Heart left ventricle (tissue), 16 donors: ENCODE data around the gene HLA-DPB1. TPM values are rescaled to one million over a fixed set of nuclear protein-coding genes. Genes with fewer than 3 reads are reported as not detected.

Source experiments
- ATAC-seq, 4 donors: fragments of 200-7000 bp; cut with Tn5 transposase; one replicate each; pipeline ENCODE4 v1.9.1; 2020 to 2022; ENCODE audit warnings: moderate library complexity in 4 of 4, mild to moderate bottlenecking in 3 of 4, moderate number of reproducible peaks in 1 of 4
- DNase-seq, 5 donors: peaks; one replicate each; pipeline ENCODE4 v3.0.0-alpha.2; 2020
- H3K27ac ChIP-seq, 12 donors: fragments of 200-600 bp; sonication (generic) in 4 of 12; one replicate each; pipeline versions ENCODE4 v1.5.0 to v1.8.0; 2016 to 2022; ENCODE audit warnings: mild to moderate bottlenecking in 2 of 12
- H3K27me3 ChIP-seq, 9 donors: fragments of 200-600 bp; sonication (generic) in 2 of 9; one replicate each; pipeline versions ENCODE4 v1.5.1 to v1.8.0; 2016 to 2022; ENCODE audit warnings: mild to moderate bottlenecking in 3 of 9
- H3K36me3 ChIP-seq, 9 donors: fragments of 200-600 bp; sonication (generic) in 2 of 9; one replicate each; pipeline versions ENCODE4 v1.5.0 to v1.8.0; 2018 to 2022; ENCODE audit warnings: mild to moderate bottlenecking in 2 of 9
- H3K4me1 ChIP-seq, 12 donors: fragments of 200-600 bp; sonication (generic) in 4 of 12; one replicate each; pipeline versions ENCODE4 v1.5.0 to v1.8.0; 2016 to 2022; ENCODE audit warnings: mild to moderate bottlenecking in 3 of 12
- H3K4me3 ChIP-seq, 12 donors: fragments of 200-600 bp; sonication (generic) in 4 of 12; one replicate each; pipeline versions ENCODE4 v1.5.0 to v1.8.0; 2017 to 2022; ENCODE audit warnings: mild to moderate bottlenecking in 9 of 12, moderate library complexity in 4 of 12
- H3K9me3 ChIP-seq, 12 donors: fragments of 200-600 bp; sonication (generic) in 4 of 12; one replicate each; pipeline versions ENCODE4 v1.5.0 to v1.8.0; 2016 to 2022; ENCODE audit warnings: mild to moderate bottlenecking in 1 of 12
- POLR2A ChIP-seq, 2 donors: fragments of 450-650 bp; IDR thresholded peaks; one replicate each; pipeline ENCODE4 v1.6.1; 2017; ENCODE audit warnings: antibody characterized with exemption in 2 of 2, mild to moderate bottlenecking in 2 of 2, moderate library complexity in 2 of 2
- WGBS, 4 donors: extraction: QIAGEN DNeasy Blood & Tissue Kit in 2 of 4; methylation state at CpG; one replicate each; pipeline versions ENCODE4 v1.1.5 to v1.1.7; 2013 to 2018; 5-methylcytosine and 5-hydroxymethylcytosine counted together
- intact Hi-C, 10 donors: fragments of 100-400 bp; cut with DNase I; formaldehyde crosslinking; loops; one replicate each; pipeline versions ENCODE4 v1.11.1 to v1.14.2; 2022
- polyA plus RNA-seq, 2 donors: library from polyadenylated mRNA; stranded (reverse); fragments of 200-250 nt; gene quantifications; one replicate each; pipeline ENCODE4 v1.2.3, GENCODE V29; 2013
- total RNA-seq, 9 donors: library from RNA; depleted of rRNA in 2 of 9; stranded (reverse); fragments of >200 nt in 2 of 9; fragmentation: NEBNext Ultra II Directional in 3 of 9; extraction: Animal tissue kit (Norgen Biotek cat#: 25700) in 3 of 9; gene quantifications; one replicate each; pipeline versions ENCODE4 v1.1.0 to v1.2.4, GENCODE V29; 2016 to 2023
- TF ChIP-seq, protein P1 (sequence below), 12 donors: fragments of 200-600 bp; sonication (generic) in 4 of 12; IDR thresholded peaks; one replicate each; pipeline versions ENCODE4 v1.5.0 to v1.8.0; 2018 to 2022; ENCODE audit warnings: antibody characterized with exemption in 12 of 12, mild to moderate bottlenecking in 5 of 12
- donor health status: ischemic (EF 13 %, LVEDD 7.1; RV severe dilation, severe dysfunction).
- donor health status: healthy with polysubstance abuse.
- donor health status: DM: no; HTN: yes; CAD: no.
- donor health status: DM: no; HTN: no; CAD: no.
- donor health status: ischemic (EF 25% LVEDD 6.9; RV normal size, moderate dysfunction).
- donor health status: ischemic (EF 25% LVEDD 5.7; RV mildly dilated, moderate dysfunction).
- donor health status: healthy.
- donor health status: DM: yes; HTN: yes; CAD: no.
- donor health status: ischemic (EF 35%, LVEDD 5.7; RV mildly dilated, moderate dysfunction).
- donor health status: nonischemic (EF 11% LVEDD 7.7; RV severe dilation, severe dysfunction).
- donor health status: DM: yes; HTN: yes; CAD: no.
- donor health status: PGD.
- donor health status: ischemic (EF 29% LVEDD 5.4; RV normal size, mild dysfunction).
- donor health status: nonischemic (EF 23%, LVEDD 6.1; RV moderate dilation, normal function).

HLA-DPB1 gene
- total and polyA plus RNA-seq, 11 donors = 16.6 to 346 (median 30.6) TPM

- H3K27ac ChIP-seq = peak overlapping the region in 1 of 12 donors; percentile 94
- H3K4me1 ChIP-seq = peaks cover 0 to 42% (median 0%) of the 10 kb centered on the region in 12 donors
- TF ChIP-seq, protein P1, sequence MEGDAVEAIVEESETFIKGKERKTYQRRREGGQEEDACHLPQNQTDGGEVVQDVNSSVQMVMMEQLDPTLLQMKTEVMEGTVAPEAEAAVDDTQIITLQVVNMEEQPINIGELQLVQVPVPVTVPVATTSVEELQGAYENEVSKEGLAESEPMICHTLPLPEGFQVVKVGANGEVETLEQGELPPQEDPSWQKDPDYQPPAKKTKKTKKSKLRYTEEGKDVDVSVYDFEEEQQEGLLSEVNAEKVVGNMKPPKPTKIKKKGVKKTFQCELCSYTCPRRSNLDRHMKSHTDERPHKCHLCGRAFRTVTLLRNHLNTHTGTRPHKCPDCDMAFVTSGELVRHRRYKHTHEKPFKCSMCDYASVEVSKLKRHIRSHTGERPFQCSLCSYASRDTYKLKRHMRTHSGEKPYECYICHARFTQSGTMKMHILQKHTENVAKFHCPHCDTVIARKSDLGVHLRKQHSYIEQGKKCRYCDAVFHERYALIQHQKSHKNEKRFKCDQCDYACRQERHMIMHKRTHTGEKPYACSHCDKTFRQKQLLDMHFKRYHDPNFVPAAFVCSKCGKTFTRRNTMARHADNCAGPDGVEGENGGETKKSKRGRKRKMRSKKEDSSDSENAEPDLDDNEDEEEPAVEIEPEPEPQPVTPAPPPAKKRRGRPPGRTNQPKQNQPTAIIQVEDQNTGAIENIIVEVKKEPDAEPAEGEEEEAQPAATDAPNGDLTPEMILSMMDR (IDR thresholded peaks at IDR 0.05) = no peak
- TF ChIP-seq POLR2A (IDR thresholded peaks at IDR 0.05) = no peak
- peak overlapping the region in 8 of 12 donors; percentile 11 to 70 (median 58) for H3K4me3 ChIP-seq
- DNase-seq (no peak), ATAC-seq (no peak)
- H3K9me3 ChIP-seq = no peaks in the 10 kb centered on the region
- H3K36me3 ChIP-seq = peaks cover 0 to 51% (median 12%) of the 10 kb centered on the region in 9 donors
- WGBS, 4 donors = 61 to 73% (median 65%) methylated on average over 6 of the region's 6 CpGs
- intact Hi-C loops = loop anchor here in 1 of 10 donors (5.0 kb wide), 2 partner anchors 39 to 54 kb away; no protein-coding TSS in a partner anchor
- H3K27me3 ChIP-seq = no peaks in the 10 kb centered on the region
These were observed 4.2 kb upstream of the HLA-DPB1 start for GRCh38 chr6:33071569-33071968.

GRCh38 chr6:33072508-33073100 is 3.2 kb upstream of the HLA-DPB1 start:
- Histone ChIP-seq H3K27ac (peak overlapping the region in 8 of 12 donors; percentile 47 to 94 (median 82)), H3K4me3 (peak overlapping the region in 10 of 12 donors; percentile 19 to 70 (median 54)), H3K27me3 (no peaks in the 10 kb centered on the region), H3K9me3 (no peaks in the 10 kb centered on the region), H3K4me1 (peaks cover 0 to 46% (median 0%) of the 10 kb centered on the region in 12 donors), H3K36me3 (peaks cover 0 to 41% (median 12%) of the 10 kb centered on the region in 9 donors)
- ATAC-seq (no peak), DNase-seq (no peak)
- TF ChIP-seq POLR2A (IDR thresholded peaks at IDR 0.05) = no peak
- TF ChIP-seq, protein P1 (IDR thresholded peaks at IDR 0.05) = no peak
- intact Hi-C loops = loop anchor here in 1 of 10 donors (5.0 kb wide), 2 partner anchors 40 to 55 kb away; no protein-coding TSS in a partner anchor
- WGBS, 4 donors = 47 to 68% (median 57%) methylated on average over 7 of the region's 7 CpGs

DNA sequence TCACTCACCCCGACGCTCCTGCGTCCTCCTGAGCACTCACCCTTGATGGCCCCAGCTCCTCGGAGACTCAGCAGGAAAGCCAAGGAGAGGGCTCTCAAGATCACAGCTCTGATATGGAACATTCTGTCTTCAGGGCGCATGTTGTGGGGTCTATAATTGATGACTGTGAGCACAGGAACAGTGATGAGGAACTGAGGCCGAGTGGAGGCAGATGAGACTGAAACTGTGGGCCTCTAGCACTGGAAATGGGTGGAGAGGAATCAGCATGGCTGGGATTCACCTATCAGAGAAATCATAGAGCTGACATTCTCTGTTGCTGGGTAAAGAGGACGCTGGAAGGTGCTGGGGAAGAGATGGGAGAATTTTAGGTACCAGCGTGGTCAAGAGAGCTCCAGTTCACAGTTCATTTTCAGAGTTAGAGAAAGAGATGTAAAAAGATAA is 2.3 kb upstream of the HLA-DPB1 start, which contains the start of gene HLA-DPA1:
Gene HLA-DPA1, minus strand, starts transcription at position 219 of the 441 bp plus-strand sequence.
- DNase-seq = peak in 3 of 5 donors; percentile 50 to 72 (median 70)
- 38 to 56% (median 42%) methylated on average over 8 of the region's 8 CpGs for WGBS, 4 donors
- Histone ChIP-seq H3K4me1 (peaks cover 0 to 54% (median 0%) of the 10 kb centered on the region in 12 donors), H3K27me3 (no peaks in the 10 kb centered on the region), H3K9me3 (no peaks in the 10 kb centered on the region), H3K4me3 (peak within 1 kb of the TSS; percentile 2 to 70 (median 51)), H3K36me3 (peaks cover 0 to 32% (median 7%) of the 10 kb centered on the region in 9 donors), H3K27ac (peak within 1 kb of the TSS in 9 of 12 donors; percentile 47 to 94 (median 85))
- intact Hi-C loops = loop anchor here in 1 of 10 donors (5.0 kb wide), 2 partner anchors 41 to 56 kb away; no protein-coding TSS in a partner anchor
- peak in 1 of 2 donors; percentile 68 for TF ChIP-seq POLR2A (IDR thresholded peaks at IDR 0.05)
- TF ChIP-seq, protein P1 (IDR thresholded peaks at IDR 0.05) = no peak
- ATAC-seq = peak; percentile 68 to 88 (median 84)

DNA sequence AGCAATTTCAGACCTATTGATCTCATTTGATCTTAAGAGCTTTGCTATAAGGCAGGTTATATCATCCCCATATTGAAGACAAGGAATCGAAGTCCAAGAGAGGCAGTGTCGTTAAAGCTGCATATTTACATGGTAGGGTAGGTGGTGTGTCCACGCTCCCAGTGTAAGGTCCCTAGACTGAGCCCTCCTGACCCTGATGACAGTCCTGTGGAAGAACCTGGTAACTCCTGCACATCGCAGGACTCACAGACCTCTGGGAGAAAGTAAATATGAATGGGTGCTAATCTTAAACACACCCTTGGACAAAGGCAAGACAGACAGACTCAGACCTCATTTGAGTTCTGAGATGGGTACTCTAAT is 602 bp upstream of the HLA-DPB1 start:
- ATAC-seq = no peak
- H3K27ac ChIP-seq = peak overlapping the region in 11 of 12 donors; percentile 28 to 94 (median 64)
- H3K4me1 ChIP-seq = peaks cover 0 to 65% (median 4%) of the 10 kb centered on the region in 12 donors
- H3K27me3 ChIP-seq = no peaks in the 10 kb centered on the region
- 83 to 88% (median 87%) methylated on average over 4 of the region's 4 CpGs for WGBS, 4 donors
- no peaks in the 10 kb centered on the region for H3K9me3 ChIP-seq
- no peak for TF ChIP-seq POLR2A (IDR thresholded peaks at IDR 0.05)
- TF ChIP-seq, protein P1 (IDR thresholded peaks at IDR 0.05) = no peak
- intact Hi-C loops = loop anchor here in 1 of 10 donors (1.0 kb wide), 1 partner anchor 55 kb away; no protein-coding TSS in a partner anchor
- H3K36me3 ChIP-seq = peaks cover 0 to 25% (median 0%) of the 10 kb centered on the region in 9 donors
- H3K4me3 ChIP-seq = peak overlapping the region in 3 of 12 donors; percentile 61 to 81 (median 62)
- DNase-seq = no peak
